Hematopoietic multipotent progenitor cell treated with erythropoietin and hydrocortisone succinate and interleukin-3 and kit ligand, for 15 days (in vitro differentiated cells): Measurements from ENCODE around the gene AP5Z1.

Experiments
- DNase-seq: peaks from one replicate; pipeline ENCODE4 v3.0.0-alpha.2; 2015; ENCODE audit warnings: low spot score

AP5Z1 gene

GRCh38 chr7:4766666-4767519 is 8.5 kb upstream of the AP5Z1 start:
- no peak for DNase-seq

DNA sequence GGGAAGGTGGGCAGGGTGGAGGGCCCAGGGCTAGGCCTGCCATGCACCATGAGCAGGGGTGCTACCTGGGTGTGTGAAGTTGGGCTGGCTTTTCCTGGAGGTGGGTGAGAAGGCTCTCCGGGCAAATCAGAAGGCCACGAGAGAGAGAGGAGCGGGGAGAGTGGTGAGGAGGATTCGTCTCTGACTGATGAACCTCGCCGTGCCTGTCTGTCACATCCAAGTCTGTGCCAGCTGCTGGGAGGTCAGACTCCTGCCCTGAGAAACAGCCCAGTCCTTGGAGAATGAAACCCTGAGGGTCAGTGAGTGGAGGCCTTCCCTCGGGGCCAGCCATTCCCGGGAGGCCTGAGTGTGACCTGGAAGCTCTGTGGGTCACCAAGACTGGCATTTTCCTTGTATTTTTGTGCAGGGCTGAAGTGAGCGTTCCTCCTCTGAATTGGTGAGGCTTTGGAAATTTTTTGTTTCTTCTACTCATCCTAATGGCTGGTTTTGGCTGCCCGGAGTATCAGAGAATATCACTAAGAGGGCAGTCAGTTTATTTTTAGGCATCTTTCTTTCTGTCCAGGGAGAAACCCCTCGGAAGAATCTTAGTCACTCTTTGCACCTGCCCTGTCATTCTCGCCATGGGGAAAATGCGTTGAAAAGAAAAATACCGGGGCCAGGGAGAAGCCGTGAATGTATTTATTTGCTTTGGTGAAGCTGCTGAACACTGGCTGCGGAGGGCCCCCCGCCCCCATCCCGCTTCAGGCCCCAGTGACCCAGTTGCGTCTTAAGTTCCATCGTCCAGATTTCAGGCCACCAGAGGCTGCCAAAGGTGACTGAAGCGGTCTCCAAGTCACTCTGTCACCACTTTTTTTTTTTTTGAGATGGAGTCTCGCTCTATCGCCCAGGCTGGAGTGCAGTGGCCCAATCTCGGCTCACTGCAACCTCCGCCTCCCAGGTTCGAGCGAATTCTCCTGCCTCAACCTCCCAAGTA is 6.5 kb upstream of the AP5Z1 start:
- DNase-seq = no peak

DNA sequence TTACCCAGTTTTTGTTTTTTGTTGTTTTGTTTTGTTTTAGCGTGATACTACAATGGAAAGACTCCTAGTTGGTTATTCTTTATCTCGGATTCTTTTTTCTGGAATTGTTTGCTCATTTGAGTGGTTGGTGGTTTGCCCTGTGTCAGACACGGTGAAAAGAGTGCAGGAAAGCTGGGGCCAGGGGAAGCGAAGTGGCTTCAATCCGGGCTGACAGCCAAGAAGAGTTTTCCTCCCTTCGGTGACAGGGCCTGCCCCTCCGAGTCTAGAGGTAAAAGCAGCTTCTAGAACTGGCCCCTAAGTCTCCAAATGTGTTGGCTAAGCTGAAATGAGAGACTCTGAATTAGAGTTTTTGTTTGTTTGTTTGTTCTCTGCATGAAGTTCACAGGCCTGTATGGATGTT is 5.7 kb upstream of the AP5Z1 start:
- DNase-seq = no peak

- no peak for DNase-seq
Measured at GRCh38 chr7:4770886-4771285, 4.5 kb upstream of the AP5Z1 start.

- no peak for DNase-seq
Measured at GRCh38 chr7:4771737-4772136, 3.7 kb upstream of the AP5Z1 start.

- DNase-seq = no peak
Measured at GRCh38 chr7:4772306-4772705, 3.1 kb upstream of the AP5Z1 start.

DNA sequence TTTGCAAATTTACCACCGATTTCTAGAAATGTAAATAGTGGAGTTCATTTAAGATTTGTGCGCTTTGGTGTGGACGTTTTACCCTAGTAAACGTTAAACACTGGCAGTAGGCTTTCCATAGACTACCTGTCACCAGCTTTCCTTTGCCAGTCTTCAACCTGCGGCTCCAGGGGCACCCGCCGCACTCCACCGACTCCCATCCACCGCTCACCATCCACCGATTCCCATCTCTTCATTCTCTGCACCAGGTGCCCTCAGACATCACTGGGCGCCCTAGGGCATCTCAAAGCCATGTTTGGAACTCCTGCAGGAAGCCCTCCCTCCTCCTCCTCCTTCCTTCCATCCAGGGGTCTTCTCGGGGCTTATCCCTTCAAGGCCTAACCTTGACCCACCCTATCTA is 1.4 kb upstream of the AP5Z1 start:
- no peak for DNase-seq

- no peak for DNase-seq
Measured at GRCh38 chr7:4774658-4775249, 669 bp upstream of the AP5Z1 start.

DNA sequence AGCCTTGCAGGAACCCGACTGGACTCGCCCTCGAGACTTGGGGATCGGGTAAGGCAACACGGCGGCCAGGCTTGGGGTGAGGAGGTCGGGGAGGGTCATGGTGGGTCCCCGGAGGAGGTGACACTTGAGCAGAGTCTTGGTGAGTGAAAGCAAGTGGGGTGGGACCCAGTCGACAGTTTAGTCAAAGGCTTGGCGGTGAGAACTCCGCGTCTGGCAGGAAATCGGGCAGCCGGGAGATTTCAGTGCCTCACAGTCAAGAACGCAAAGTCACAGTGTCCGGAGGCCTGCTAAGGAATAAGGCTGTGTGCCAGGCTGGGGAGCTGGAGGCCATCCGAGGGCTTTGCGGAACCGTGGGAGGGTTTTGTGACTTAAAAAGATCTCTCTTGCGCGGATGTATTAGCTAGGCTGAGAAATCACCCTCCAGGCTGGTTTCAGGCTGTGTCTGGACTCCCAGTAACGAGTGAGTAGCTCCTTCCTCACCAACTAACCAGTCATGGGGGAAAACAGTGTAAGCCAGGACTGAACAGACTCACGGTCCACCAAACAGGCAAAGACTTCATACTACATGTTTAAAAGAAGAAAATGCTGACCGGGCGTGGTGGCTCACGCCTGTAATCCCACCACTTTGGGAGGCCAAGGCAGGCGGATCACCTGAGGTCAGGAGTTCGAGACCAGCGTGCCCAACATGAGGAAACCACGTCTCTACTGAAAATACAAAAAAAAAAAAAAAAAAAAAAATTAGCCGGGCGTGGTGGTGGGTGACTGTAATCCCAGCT is 613 bp downstream of the AP5Z1 start:
- peak; percentile 63 for DNase-seq

- DNase-seq = no peak
Measured at GRCh38 chr7:4779118-4779517, 3.7 kb downstream of the AP5Z1 start.

GRCh38 chr7:4781366-4782069 is 6.1 kb downstream of the AP5Z1 start:
- no peak for DNase-seq

GRCh38 chr7:4782333-4783291 is 7.2 kb downstream of the AP5Z1 start:
- peak; percentile 9 for DNase-seq

- DNase-seq = no peak
Measured at GRCh38 chr7:4783292-4783652, 7.8 kb downstream of the AP5Z1 start.

GRCh38 chr7:4783762-4784351 is 8.4 kb downstream of the AP5Z1 start:
- DNase-seq = no peak

DNA sequence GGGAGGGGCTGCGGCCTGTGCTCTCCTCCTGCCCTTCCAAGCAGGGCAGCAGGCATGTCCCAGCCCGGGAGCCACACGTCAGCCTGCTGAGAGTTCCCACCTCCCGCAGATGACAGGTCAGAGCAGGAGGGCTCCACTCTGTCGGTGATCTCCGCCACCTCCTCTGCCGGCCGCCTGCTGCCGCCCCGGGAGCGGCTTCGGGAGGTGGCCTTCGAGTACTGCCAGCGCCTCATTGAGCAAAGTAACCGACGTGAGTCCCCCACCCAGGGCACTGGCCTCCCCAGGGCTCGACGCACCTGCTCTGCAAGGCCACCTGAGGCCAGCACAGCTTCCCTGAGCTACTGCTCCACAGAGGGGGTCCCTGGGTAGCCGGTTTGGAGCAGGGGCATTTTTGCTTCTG is 9.4 kb downstream of the AP5Z1 start:
- no peak for DNase-seq

GRCh38 chr7:4785371-4785770 is 9.9 kb downstream of the AP5Z1 start:
- no peak for DNase-seq

DNA sequence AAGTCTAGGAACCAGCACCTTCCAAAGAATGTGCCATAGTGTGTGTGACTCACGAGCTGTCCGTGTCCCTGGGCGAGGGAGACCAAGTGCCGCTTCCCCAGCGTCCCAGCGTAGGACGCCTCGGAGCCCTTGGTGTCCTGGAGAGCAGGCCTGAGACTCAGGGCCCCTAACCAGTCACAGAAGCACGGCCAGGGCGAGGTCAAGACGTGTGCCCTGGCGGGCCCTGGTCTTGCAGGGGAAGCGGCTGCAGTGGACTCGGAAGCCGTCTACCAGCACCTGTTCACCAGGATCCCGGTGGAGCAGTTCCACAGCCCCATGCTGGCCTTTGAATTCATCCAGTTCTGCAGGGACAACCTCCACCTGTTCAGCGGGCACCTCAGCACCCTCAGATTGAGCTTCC is 10.6 kb downstream of the AP5Z1 start:
- no peak for DNase-seq

GRCh38 chr7:4787541-4787940 is 12.1 kb downstream of the AP5Z1 start:
- DNase-seq = no peak

- no peak for DNase-seq
Measured at GRCh38 chr7:4787947-4788626, 12.7 kb downstream of the AP5Z1 start.
